Ovary (tissue), 3 donors: Measurements from ENCODE around the gene PPP6R1.

ENCODE experiments used
- EP300 ChIP-seq: sonication (generic); formaldehyde crosslinking; IDR thresholded peaks from one replicate; pipeline ENCODE4 v1.6.1; 2017; ENCODE audit warnings: antibody characterized with exemption
- POLR2A ChIP-seq: fragments of 450-650 bp; IDR thresholded peaks from one replicate; pipeline ENCODE4 v1.6.1; 2017; ENCODE audit warnings: antibody characterized with exemption, mild to moderate bottlenecking, moderate library complexity
- TF ChIP-seq, protein P1 (sequence below), 3 donors: fragments of 450-650 bp in 2 of 3; fragments of 200-600 bp in 1 of 3; IDR thresholded peaks; one replicate each; pipeline versions ENCODE4 v1.5.1 to v1.8.0; 2016 to 2022; ENCODE audit warnings: antibody characterized with exemption in 3 of 3, mild to moderate bottlenecking in 1 of 3
- donor health status: DM: no; HTN: no; CAD: no.

DNA sequence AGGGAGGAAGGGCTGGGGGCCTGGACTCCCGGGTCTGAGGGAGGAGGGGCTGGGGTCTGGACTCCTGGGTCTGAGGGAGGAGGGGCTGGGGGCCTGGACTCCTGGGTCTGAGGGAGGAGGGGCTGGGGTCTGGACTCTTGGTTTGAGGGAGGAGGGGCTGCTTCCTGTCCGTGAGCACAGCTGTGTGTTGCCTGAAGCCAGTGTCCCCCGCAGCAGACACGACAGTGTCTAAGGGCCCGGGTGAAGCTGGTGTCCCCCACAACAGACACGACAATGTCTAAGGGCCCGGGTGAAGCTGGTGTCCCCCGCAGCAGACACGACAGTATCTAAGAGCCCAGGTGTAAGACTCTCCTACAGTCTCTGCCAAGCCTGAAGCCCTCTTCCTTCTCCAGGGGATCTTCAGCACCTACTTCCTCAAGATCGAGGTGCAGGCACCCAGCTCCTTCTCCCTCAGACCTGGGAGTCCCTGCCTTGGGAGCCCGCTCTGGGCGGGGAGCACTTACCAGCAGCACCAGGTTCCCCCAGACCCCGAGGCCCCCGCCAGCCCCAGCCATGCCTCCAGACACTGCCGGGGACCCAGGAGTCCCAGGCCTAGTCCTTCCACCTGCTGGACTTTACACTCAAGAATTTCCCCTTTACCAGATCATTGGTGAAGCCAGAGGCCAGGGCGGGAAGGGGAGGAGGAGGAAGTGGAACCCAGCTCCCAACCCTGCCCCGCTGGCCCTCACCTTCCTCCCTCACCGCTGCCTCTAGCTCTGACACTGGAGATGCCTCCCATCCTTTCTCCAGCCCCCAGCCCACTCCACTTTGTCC lies 49.7 kb downstream of the PPP6R1 start, which contains the start of gene PTPRH:
- TF ChIP-seq POLR2A (no peak), EP300 (no peak)
- TF ChIP-seq, protein P1, sequence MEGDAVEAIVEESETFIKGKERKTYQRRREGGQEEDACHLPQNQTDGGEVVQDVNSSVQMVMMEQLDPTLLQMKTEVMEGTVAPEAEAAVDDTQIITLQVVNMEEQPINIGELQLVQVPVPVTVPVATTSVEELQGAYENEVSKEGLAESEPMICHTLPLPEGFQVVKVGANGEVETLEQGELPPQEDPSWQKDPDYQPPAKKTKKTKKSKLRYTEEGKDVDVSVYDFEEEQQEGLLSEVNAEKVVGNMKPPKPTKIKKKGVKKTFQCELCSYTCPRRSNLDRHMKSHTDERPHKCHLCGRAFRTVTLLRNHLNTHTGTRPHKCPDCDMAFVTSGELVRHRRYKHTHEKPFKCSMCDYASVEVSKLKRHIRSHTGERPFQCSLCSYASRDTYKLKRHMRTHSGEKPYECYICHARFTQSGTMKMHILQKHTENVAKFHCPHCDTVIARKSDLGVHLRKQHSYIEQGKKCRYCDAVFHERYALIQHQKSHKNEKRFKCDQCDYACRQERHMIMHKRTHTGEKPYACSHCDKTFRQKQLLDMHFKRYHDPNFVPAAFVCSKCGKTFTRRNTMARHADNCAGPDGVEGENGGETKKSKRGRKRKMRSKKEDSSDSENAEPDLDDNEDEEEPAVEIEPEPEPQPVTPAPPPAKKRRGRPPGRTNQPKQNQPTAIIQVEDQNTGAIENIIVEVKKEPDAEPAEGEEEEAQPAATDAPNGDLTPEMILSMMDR (IDR thresholded peaks at IDR 0.05) = no peak
